ENCODE measurements around the gene ZNF518B.

DNA sequence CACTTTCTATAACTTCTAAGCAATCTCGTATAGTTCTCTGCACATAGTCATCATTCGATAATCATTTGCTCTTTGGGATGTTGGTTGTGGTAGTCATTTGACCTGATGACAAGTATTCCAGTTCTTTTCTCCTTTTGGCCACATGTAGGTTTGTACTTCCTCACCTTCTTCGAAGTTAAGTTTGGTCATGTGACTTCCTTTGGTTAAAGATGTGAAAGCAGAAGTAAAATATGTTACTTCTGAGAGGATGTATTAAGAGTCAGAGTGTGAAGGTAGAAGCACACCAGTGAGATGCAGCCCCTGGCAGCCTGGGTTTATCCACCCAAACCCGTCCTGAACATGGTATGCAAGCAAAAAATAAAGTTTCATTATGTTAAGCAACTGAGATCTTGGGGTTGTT lies 48.9 kb upstream of the ZNF518B start:
- TF ChIP-seq, protein P1, sequence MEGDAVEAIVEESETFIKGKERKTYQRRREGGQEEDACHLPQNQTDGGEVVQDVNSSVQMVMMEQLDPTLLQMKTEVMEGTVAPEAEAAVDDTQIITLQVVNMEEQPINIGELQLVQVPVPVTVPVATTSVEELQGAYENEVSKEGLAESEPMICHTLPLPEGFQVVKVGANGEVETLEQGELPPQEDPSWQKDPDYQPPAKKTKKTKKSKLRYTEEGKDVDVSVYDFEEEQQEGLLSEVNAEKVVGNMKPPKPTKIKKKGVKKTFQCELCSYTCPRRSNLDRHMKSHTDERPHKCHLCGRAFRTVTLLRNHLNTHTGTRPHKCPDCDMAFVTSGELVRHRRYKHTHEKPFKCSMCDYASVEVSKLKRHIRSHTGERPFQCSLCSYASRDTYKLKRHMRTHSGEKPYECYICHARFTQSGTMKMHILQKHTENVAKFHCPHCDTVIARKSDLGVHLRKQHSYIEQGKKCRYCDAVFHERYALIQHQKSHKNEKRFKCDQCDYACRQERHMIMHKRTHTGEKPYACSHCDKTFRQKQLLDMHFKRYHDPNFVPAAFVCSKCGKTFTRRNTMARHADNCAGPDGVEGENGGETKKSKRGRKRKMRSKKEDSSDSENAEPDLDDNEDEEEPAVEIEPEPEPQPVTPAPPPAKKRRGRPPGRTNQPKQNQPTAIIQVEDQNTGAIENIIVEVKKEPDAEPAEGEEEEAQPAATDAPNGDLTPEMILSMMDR (IDR thresholded peaks at IDR 0.05), result no peak
- no peak for TF ChIP-seq EP300 (IDR thresholded peaks at IDR 0.05)
- TF ChIP-seq POLR2AphosphoS5 (IDR thresholded peaks at IDR 0.05), result no peak
- TF ChIP-seq POLR2A (IDR thresholded peaks at IDR 0.05), result no peak
